ENCODE results near the gene VPS37C. TPM values are rescaled to one million over a fixed set of nuclear protein-coding genes. Genes with fewer than 3 reads are reported as not detected.

Gene VPS37C
- total and polyA plus RNA-seq, 9 of the 15 experiments (the other 6 are each of a cell fraction or from before 2014, with no cell fraction given), result 0.62 to 29.8 (median 11.5) TPM

DNA sequence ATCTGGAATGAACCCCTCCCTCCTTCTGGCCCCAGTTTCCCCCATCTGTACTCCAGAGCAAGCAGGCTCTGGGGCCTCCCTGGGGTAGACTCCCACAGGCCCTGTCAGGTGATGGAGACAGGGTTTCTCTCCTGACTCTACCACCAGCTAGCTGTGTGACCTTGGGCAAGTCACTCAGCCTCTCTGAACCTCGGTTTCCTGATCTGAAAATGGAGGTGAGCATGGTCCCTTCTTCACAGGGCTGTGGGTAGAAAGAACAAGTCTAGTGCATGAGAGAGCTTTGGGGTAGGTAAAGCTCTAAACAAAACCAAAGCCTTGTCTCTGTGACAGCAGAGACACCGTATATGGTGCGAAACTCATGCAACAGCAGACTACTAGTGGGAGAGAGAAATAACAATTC, 53.3 kb downstream of the VPS37C start (continued):
- TF ChIP-seq, protein P1, sequence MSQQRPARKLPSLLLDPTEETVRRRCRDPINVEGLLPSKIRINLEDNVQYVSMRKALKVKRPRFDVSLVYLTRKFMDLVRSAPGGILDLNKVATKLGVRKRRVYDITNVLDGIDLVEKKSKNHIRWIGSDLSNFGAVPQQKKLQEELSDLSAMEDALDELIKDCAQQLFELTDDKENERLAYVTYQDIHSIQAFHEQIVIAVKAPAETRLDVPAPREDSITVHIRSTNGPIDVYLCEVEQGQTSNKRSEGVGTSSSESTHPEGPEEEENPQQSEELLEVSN (IDR thresholded peaks at IDR 0.05; ENCODE audit: borderline replicate concordance in 1 of 2, extremely low read depth in 1 of 2, insufficient read depth in 1 of 2, insufficient read length in 1 of 2, low read depth in 1 of 2, low read length in 1 of 2, poor library complexity in 1 of 2, severe bottlenecking in 1 of 2), result no peak
- TF ChIP-seq ZNF274 (IDR thresholded peaks at IDR 0.05; ENCODE audit: borderline replicate concordance, low read depth, low read length), result no peak

DNA sequence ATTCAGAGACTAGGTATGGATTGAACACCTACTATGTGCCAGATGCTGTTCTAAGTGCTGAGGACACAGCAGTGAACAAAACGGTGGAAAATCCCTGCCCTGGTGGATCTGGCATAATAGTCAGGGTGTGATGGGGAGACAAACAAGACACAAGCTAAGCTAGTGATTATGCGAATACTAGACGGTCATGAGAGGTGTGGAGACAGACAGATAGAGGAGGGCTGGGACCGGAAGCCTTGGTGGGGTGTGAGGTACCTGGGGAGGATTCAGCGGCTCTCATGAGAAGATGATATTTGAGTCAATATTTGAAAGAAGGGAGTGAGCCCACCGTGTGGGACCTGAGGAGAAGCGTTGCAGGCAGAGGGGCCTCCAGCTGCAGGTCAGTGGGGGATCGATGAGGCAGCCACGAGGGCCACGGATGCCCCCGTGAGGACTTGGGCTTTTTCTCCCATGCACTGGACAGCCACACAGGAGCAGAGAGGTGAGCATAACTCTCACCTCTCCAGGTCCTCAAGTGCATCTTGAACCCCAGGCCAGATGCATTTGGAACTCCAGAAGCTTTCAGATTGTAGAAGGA, 54.2 kb downstream of the VPS37C start:
- WGBS (ENCODE audit: insufficient coverage, low coverage, missing lambda C conversion rate), result 5% methylated on average over 11 of the region's 11 CpGs

More for the DNA sequence above, 54.2 kb downstream of the VPS37C start:
- Histone ChIP-seq H3K4me2 (ENCODE audit: insufficient read depth, low read length) (no peak overlapping the region), H4K20me1 (replicated peaks; ENCODE audit: control insufficient read depth, insufficient read depth, low read length) (peaks cover 5% of the 10 kb centered on the region), H3K9me1 (ENCODE audit: control insufficient read depth, insufficient read depth, low read length) (no peaks in the 10 kb centered on the region), H3K4me3 (no peak overlapping the region), H3K36me3 (ENCODE audit: control insufficient read depth, insufficient read depth, low read length) (no peaks in the 10 kb centered on the region), H2AFZ (ENCODE audit: low read depth, low read length) (no peak overlapping the region), H3K79me2 (ENCODE audit: control insufficient read depth, insufficient read depth, low read length) (no peaks in the 10 kb centered on the region), H3K9me3 (replicated peaks; ENCODE audit: control insufficient read depth, insufficient read depth, low read depth, low read length) (no peaks in the 10 kb centered on the region), H3K9ac (ENCODE audit: insufficient read depth in 1 of 2, low read depth in 2 of 2, low read length in 2 of 2) (peak overlapping the region in 1 of 2 experiments; percentile 64; a peak in 1 of 4 replicates), H3K27ac (ENCODE audit: extremely low read depth, low read depth, low read length) (no peak overlapping the region), H3K27me3 (ENCODE audit: control insufficient read depth in 2 of 2, insufficient read depth in 2 of 2, low read length in 2 of 2) (peaks cover 42 to 79% of the 10 kb centered on the region in 2 experiments), H3K4me1 (replicated peaks in 1 of 2; ENCODE audit: control insufficient read depth in 2 of 2, insufficient read depth in 2 of 2, low read length in 2 of 2) (peaks cover 0 to 8% of the 10 kb centered on the region in 2 experiments; a peak in 1 of 5 replicates)
- no TSS peak for BruUV-seq (replicated peaks)
- TF ChIP-seq ZNF778 (CRISPR knock-in tag; IDR thresholded peaks at IDR 0.05), result no peak
- peak; percentile 66; the same call in 1 of the 2 replicates for TF ChIP-seq ZKSCAN1 (IDR thresholded peaks at IDR 0.05; ENCODE audit: low read depth, low read length)
- no peak for TF ChIP-seq ZZZ3 (IDR thresholded peaks at IDR 0.05)
- ChIA-PET POLR2A (interaction anchor here (0.6 kb wide), 1 partner anchor 331 kb away, joined by 3 read pairs; no protein-coding TSS in a partner anchor), CTCF (ENCODE audit: low intra/inter-chr PET ratio) (no interaction called here)
- DNase-seq (ENCODE audit: extremely low read depth in 1 of 4, low spot score in 3 of 4), result no peak
- in situ Hi-C loops (cut with MboI) (no loop called here), intact Hi-C loops (cut with micrococcal nuclease) (no loop called here)
- FAIRE-seq, result no peak
- ATAC-seq, result no peak
